ENCODE results near the gene FCHSD2. TPM values are rescaled to one million over a fixed set of nuclear protein-coding genes. Genes with fewer than 3 reads are reported as not detected.
"Not testable (repeated sequence)": the region's sequence is repeated elsewhere in the genome, so short reads cannot be mapped to it uniquely, and the experiment has no call there.

FCHSD2 gene
- total RNA-seq, 1 donor from 2014 or later, result 32.7 TPM

DNA sequence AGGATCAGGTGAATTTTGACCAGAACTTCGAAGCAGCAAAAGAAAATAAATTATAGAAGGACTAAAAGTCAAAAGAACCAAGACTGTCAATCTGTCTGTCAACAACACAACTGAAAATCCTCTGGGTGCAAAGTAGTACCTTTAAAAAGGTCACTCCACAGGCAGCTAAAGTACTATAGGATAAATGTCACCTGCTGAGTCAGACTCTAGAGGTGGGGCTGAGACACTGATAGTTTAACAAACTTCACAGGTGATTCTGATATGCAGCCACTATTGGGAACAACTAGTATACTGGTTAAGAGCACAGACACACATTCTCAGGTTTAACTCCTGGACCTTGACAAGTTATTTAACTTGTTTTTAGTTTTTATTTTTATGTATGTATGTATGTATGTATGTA is 107.3 kb downstream of the FCHSD2 start:
- no peak for ATAC-seq
- no peak for DNase-seq
- intact Hi-C loops (cut with micrococcal nuclease), result no loop called here

DNA sequence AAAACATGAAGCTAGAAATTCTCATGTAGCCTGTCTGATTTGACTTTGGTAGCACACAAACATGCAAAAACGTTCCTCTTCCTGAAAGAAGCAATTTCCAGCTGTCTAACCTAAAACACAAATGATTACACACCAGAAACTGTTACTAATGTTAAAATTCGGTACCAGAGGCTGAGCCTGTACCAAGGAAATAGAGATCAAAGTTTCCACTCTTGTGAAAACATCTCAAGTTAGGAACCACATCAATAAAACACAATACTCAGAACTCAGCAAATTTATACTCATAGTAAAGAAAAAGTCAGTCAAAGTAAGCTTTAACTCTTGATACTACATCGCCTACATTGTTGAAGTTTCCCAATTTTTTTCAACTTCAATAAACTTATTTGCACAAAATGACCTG is 107.8 kb downstream of the FCHSD2 start:
- DNase-seq (no peak), ATAC-seq (no peak)
- intact Hi-C loops (cut with micrococcal nuclease), result no loop called here

DNA sequence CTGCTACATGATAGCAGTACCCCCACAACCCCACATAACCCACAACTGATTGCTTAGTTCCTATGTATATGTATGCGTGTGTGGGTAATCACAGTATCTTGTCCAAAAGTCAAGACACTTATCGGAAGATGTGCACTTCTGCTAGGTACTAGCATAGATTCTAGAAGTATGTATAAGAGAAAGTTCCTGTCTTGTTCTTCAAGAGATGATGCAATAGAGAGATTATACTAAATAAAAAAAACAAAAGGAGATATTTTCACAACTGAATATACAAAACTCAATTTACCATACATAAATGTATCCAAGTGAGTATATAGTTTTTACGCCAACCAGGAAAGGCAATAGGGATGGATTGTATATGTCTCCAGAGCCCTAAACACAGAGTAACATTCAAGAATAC is 112.0 kb downstream of the FCHSD2 start:
- intact Hi-C loops (cut with micrococcal nuclease), result no loop called here
- ATAC-seq, result no peak
- DNase-seq, result no peak

DNA sequence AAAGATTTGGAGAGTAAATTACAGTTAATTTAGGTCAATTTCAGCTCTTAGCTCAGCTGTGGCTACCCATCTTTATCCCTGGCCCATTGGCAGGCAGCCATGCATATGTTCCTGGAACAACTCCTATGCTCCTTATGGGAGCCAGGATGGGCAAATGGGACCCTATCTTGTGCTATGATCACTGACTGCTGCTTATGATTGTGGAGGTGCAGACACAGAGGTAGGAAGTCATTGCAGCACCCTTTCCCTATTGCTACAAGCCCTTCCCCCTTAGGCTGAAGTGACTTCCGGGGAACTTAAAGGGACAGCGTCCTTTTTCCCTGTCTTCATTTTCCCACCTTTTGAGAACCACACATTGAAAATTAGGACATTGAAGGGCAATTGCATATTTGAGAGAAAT is 112.7 kb downstream of the FCHSD2 start:
- intact Hi-C loops (cut with micrococcal nuclease), result no loop called here
- DNase-seq, result no peak
- no peak for ATAC-seq

DNA sequence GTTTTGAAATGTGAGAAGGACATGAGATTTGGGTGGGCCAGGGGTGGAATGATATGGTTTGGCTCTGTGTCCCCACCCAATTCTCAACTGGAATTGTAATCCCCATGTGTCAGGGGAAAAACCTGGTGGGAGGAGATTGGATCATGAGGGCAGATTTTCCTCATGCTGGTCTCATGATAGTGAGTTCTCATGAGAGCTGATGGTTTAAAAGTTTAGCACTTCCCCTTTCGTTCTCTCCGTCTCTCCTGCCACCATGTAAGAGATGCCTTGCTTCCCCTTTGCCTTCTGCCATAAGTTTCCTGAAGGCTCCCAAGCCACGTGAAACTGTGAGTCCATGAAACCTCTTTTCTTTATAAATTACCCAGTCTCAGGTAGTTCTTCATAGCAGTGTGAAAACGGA is 113.5 kb downstream of the FCHSD2 start:
- intact Hi-C loops (cut with micrococcal nuclease), result no loop called here
- ATAC-seq (peak; percentile 45), DNase-seq (no peak)

DNA sequence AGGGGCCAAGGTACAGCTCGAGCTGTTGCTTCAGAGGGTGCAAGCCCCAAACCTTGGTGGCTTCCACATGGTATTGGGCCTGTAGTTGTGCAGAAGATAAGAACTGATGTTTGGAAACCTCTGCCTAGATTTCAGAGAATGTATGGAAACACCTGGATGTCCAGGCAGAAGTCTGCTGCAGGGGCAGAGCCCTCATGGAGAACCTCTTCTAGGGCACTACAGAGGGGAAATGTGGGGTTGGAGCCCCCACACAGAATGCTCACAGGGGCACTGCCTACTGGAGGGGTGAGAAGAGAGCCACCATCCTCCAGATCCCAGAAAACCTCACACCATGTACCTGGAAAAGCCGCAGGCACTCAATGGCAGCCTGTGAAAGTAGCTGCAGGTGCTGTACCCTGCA is 114.3 kb downstream of the FCHSD2 start:
- intact Hi-C loops (cut with micrococcal nuclease); ATAC-seq; DNase-seq: not testable (repeated sequence)

DNA sequence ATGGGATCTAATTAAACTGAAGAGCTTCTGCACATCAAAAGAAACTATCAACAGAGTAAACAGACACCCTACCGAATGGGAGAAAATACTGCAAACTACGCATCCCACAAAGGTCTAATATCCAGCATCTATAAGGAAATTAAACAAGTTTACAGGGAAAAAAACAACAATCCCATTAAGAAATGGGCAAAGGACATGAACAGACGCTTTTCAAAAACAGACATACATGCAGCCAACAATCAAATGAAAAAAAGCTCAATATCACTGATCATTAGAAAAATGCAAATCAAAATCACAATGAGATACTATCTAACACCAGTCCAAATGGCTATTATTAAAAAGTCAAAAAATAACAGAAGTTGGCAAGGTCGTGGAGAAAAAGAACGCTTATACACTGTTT is 117.5 kb downstream of the FCHSD2 start:
- intact Hi-C loops (cut with micrococcal nuclease), result no loop called here
- DNase-seq (no peak), ATAC-seq (no peak)

DNA sequence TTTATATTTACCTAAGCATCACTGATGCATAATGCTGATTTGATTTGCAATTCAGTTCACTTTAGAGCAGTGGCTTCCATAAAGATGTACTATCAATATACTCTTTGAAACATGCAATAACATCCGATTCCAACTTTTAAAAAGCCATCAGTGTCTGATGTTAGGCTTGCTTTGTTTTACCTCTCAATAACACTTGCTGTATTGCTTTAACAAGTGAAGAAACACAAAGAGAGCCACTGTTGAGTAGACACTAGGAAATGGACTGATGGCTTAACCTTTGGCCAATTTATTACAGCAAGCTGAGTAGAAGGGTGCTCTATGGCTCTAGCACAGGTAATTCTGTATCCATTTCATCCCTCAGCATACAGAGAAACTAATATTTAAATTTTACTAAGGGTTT is 122.1 kb downstream of the FCHSD2 start:
- ATAC-seq (no peak), DNase-seq (no peak)
- intact Hi-C loops (cut with micrococcal nuclease), result no loop called here

DNA sequence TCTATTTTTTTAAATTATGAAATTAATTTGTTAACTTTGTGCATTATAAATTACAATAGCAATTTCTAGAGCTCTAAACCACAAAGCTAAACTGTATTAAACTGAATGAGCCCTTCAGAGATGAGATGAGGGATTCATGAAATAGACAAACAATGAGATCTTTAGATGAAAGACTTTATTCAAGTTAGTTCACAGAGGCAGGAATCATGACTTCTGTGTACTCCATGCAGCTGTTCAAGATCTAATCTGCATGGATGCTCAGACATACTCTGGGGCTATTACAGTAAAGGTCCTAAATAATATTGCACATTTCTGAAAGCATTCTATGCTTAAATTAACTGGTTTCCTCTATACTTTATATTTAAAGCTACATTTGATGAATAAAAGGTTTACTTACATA is 122.7 kb downstream of the FCHSD2 start:
- intact Hi-C loops (cut with micrococcal nuclease), result no loop called here
- ATAC-seq (no peak), DNase-seq (no peak)

DNA sequence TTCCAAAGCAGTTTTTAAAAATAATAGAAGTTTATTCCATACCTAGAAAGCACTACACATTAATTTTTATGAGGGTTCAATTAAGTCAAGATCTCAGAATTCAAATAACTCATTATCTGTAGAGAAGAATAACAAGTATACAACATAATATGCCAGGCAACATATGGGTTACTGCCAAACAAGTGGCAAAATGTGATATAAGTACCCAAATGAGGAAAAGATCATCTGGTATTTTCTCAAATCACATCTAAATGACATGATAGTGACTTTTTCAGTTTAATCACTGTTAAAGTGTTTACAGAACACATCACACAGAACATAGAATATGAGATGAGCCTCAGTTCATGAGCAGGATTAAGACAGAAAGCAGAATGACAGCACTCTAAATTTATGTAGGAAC is 123.3 kb downstream of the FCHSD2 start:
- ATAC-seq (no peak), DNase-seq (no peak)
- intact Hi-C loops (cut with micrococcal nuclease), result no loop called here

DNA sequence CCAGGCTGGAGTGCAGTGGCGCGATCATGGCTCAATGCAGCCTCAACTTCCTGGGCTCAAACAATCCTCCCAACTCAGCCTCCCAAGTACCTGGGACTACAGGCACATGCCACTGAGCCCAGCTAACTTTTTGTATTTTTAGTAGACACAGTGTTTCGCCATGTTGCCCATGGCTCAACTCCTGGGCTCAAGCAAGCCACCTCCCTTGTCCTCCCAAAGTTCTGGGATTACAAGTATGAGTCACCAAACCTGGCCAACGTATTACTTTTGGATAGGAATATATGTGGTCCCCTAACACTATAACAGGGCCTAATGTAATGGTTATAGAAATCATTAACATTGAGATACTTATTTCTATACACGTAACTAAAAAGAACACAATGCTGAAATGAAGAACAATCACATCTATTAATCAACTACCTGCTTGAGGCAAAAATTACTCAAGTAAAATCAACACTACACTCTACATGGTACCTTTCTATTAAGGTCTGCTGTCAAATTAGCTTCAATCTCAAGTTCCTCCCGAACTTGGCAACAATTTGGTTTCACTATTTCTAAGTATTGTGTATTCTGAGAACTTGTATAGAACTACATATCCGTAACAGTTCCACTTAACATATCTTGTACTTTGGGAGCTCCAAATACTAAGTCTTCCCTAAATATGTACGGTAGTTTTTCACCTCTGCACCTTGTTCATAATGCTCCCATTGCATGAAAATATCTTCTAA is 124.9 kb downstream of the FCHSD2 start:
- ATAC-seq, result no peak
- intact Hi-C loops (cut with micrococcal nuclease), result no loop called here
- DNase-seq, result no peak

DNA sequence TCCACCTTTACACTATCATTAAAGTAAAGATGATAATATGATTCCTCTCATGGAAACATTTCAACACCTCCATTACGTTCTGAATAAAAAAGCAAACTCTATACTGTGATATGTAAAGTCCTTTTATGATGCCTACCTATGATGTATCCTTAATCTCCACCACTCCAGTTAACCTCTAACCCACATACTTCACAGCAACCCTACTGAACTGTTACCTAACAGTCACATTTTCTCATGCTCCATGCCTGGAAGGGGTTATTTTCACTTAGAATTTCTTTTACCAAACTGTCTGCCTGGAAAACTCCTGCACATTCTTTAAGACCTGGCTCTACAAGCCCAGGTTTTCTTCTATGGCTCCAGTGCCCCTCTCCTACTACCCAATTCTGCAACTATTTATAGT is 129.1 kb downstream of the FCHSD2 start:
- peak; percentile 18 for ATAC-seq
- no peak for DNase-seq
- intact Hi-C loops (cut with micrococcal nuclease), result no loop called here

DNA sequence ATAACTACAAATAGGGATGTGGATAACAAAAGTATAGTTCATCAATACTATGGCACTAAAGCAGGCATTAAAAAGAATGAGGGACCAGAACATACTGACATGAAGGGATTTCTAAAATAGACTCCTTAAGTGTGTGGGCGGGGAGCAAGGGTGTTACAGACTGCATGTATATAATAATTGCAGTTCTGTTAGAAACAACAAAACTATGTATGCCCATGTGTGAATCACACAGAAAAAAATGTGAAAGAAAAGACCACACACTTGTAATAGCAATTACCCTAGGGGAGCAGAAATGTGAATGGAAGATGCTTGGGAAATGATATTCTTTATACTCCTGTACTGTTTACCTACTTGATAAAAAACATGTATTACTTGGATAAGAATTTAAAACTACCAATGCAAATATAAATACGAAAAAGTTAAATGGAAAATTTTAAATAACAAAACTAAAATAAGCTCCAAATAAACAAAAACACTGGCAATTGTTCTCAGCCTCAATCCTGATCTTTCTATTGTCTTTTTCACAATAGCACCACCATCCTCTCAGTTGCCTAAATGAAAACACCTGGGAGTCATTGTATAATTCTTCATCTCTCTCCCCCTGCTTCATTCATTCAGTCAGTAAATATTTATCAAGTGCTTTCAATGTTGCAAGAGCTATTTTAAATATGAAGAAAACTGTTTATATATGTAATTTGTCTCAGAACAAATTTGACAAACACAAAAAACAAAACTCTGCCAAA is 129.8 kb downstream of the FCHSD2 start:
- ATAC-seq (no peak), DNase-seq (no peak)
- intact Hi-C loops (cut with micrococcal nuclease), result no loop called here

DNA sequence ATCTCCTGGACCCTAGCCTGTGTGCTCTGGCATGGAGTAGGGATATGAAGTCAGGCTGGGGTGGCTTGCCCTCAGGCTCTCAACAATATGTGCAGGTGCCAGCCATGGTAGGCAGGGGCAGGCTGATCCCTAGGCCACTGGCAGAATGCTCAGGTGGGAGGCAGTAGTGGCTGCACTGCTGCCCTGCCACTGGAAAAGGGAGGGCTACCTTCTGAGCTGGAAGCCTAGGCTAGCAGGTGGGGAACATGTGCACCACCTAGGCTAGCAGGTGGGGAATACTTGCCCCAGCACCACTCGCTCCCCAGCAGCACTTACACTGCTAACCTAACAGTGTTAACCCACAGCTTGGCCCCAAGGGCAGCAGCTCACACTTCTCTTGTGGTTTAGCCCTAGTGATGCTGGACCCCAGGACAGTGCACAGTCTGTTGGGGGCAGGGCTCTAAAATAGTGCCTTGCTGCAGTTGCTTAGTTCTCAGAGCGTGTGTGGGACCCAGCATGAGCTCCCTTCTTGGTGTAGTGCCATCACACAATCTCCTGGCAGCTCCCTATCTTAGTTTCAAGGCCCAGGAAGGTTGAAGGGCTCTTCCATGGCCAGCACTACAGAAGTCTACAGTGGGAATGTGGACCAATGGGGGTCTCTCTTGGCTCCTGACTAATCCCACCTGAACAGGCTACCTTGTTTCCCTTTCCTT is 130.8 kb downstream of the FCHSD2 start:
- peak; percentile 53 for ATAC-seq
- intact Hi-C loops (cut with micrococcal nuclease), result no loop called here
- DNase-seq, result no peak

DNA sequence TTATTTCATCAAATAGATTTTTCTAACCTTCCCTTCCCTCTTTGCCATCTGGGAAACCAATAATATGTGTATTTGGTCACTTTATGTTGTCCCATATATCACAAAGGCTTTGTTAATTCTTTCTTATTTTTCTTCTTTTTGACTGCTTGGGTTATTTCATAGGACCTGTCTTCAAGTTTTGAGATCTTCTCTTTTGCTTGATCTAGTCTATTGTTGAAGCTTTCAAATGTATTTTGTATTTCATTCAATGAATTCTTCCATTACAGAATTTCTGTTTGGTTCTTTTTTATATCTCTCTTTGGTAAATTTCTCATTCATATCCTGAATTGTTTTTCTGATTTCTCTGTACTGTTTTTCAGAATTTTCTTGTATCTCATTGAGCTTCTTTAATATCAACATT is 132.1 kb downstream of the FCHSD2 start:
- DNase-seq (no peak), ATAC-seq (no peak)
- intact Hi-C loops (cut with micrococcal nuclease), result no loop called here

DNA sequence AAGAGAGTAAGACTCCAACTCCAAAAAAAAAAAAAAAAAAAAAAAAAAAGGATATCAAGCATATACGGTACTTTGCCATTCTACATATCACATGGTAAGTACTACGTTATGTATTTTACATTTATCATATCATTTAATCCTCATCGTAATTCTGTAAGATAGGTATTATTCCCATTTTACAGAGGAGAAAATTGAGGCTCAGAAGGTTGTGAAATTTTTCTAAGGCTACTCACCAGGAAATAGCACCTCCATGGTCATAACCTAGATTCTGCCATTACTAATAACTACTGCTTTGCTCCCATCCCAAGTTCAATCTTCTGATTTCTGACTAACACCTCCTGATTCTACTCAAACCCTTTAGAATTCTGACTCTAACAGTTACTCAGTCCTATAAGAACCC is 138.0 kb downstream of the FCHSD2 start:
- ATAC-seq (no peak), DNase-seq (no peak)
- intact Hi-C loops (cut with micrococcal nuclease), result no loop called here

DNA sequence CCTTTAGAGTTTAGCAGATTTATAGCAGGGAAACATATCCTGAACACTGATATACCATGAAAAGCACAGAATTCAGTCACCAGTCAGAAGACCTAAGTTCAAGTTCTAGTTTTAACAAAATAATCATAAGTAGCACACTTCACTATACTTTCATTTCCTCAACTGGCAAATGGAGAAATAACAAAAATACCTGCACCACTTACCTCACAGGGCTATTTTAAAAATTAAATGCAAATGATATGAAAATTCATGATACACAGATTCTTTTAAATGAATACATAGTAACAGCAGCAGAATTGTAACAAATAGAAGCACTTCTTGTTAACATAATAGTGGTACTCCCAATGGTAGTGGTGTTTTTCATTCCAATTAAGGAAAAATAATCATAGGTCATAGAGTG is 139.0 kb downstream of the FCHSD2 start:
- ATAC-seq (no peak), DNase-seq (no peak)
- intact Hi-C loops (cut with micrococcal nuclease), result no loop called here

DNA sequence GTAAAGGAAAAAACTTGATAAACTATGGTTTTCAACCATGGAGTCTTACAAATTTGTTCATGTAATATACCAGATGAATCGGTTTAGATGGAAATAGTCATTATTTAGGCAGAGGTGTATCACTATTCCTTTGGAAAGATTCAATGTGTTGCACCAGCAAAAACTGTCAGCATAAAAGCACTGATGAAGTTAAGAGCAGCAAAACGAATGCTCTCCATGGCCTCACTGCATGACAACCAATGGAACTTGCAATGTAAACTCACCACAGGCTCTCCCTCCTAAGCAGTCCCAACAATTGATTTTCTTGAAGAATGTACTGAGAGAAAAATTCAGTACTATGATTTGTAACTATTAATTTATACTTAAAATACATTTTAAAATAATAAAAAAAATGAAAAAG is 139.9 kb downstream of the FCHSD2 start:
- ATAC-seq, result no peak
- intact Hi-C loops (cut with micrococcal nuclease), result no loop called here
- DNase-seq, result no peak

DNA sequence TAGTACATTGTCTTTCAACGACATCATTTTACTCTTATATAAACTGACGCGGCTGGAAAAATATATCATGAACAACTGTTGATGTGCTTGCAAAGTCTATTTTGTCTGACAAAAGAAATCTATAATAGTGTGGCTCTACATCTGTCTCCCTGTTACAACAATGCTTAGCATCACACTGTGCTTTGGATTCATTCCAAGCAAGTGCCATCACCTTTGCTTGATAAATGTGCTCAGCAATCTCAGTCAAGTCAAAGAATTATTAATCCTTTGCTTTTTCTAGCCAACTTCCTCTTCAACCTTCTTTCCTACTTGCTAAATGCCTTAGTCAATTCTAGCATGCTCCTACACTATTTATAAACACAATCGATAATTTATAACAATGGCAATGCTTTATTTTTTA is 140.5 kb downstream of the FCHSD2 start:
- DNase-seq, result no peak
- peak; percentile 66 for ATAC-seq
- intact Hi-C loops (cut with micrococcal nuclease), result no loop called here

DNA sequence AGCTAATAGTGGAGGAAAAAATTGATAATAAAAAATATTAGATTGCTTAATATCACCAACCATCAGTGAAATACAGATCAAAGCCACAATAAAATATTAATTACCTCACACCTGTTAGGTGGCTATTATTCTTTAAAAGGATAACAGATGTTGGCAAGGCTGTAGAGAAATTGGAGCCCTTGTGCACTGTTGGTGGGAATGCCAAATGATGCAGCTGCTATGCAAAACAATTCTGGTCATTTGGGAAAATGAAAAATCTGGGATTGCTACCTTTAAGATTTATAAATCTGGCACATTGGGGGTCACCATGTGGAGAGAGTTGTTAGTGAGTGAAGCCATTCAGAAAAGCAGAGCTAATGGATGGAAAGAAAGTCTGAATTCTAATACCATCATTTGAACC is 143.4 kb downstream of the FCHSD2 start:
- no peak for ATAC-seq
- no peak for DNase-seq
- intact Hi-C loops (cut with micrococcal nuclease), result no loop called here

DNA sequence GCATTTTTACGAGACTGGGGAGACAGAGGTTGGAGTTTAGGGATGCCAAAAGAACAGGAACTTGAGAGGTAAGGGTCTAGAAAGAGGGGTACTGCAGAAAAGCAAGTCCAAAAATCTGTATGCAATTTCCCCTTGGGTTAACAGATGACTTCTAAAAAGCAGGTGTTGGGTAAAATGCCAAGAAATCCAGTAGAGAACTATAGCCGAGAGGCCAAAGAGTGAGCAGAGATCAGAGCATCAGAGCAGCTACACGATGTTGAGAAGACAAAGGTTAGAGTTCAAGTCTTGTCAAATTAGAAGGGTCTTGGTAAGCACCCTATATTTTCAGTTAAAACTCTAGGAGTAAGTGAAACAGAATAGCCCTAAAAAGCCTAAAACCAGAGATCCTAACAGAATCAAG is 145.2 kb downstream of the FCHSD2 start:
- no peak for DNase-seq

More for the DNA sequence above, 145.2 kb downstream of the FCHSD2 start:
- no peak for ATAC-seq
- intact Hi-C loops (cut with micrococcal nuclease), result no loop called here
